Neural cell (in vitro differentiated cells): ENCODE results near the gene CDHR2. TPM values are rescaled to one million over a fixed set of nuclear protein-coding genes. Genes with fewer than 3 reads are reported as not detected.

Experiments
- H2AFZ ChIP-seq: fragments of 200-600, 300-800 bp; sonication (generic), shearing (Covaris generic); 2 replicates; pipeline ENCODE4 v1.6.0; 2014; ENCODE audit warnings: low read depth, mild to moderate bottlenecking, antibody characterized with exemption, low read length, moderate library complexity
- H3F3A ChIP-seq: fragments of 200-600 bp; shearing (Covaris generic); 2 replicates; pipeline ENCODE4 v1.6.1; 2016; ENCODE audit warnings: mild to moderate bottlenecking, moderate library complexity, mixed read lengths, antibody characterized with exemption, low read length; ENCODE audit not compliant: insufficient read depth, poor library complexity, severe bottlenecking
- H3K27ac ChIP-seq: fragments of 200-600, 300-800 bp; sonication (generic), shearing (Covaris generic); 2 replicates; pipeline ENCODE4 v1.5.1; 2014; ENCODE audit warnings: mild to moderate bottlenecking, low read length, moderate library complexity
- H3K27me3 ChIP-seq: fragments of 300-800, 200-600 bp; sonication (generic), shearing (Covaris generic); 2 replicates; pipeline ENCODE4 v1.6.0; 2014; ENCODE audit warnings: mild to moderate bottlenecking, low read depth, low read length, moderate library complexity; ENCODE audit not compliant: insufficient read depth
- H3K36me3 ChIP-seq: fragments of 300-800, 200-600 bp; sonication (generic), shearing (Covaris generic); 2 replicates; pipeline ENCODE4 v1.5.1; 2014; ENCODE audit warnings: mild to moderate bottlenecking, antibody characterized with exemption, low read length, moderate library complexity; ENCODE audit not compliant: insufficient read depth
- H3K4me2 ChIP-seq: fragments of 300-800, 200-600 bp; sonication (generic), shearing (Covaris generic); 2 replicates; pipeline ENCODE4 v1.6.0; 2014; ENCODE audit warnings: mild to moderate bottlenecking, low read length
- H3K4me3 ChIP-seq: fragments of 300-800, 200-600 bp; sonication (generic), shearing (Covaris generic); 2 replicates; pipeline ENCODE4 v1.5.1; 2014; ENCODE audit warnings: mild to moderate bottlenecking, low read length, moderate library complexity
- H3K79me2 ChIP-seq: fragments of 200-600 bp; shearing (Covaris generic); replicated peaks from 2 replicates; pipeline ENCODE4 v1.6.0; 2014; ENCODE audit warnings: mild to moderate bottlenecking, low read length, moderate library complexity; ENCODE audit not compliant: insufficient read depth
- H3K9ac ChIP-seq: fragments of 300-800, 200-600 bp; sonication (generic), shearing (Covaris generic); 2 replicates; pipeline ENCODE4 v1.6.1; 2016; ENCODE audit warnings: mild to moderate bottlenecking, low read length, mixed read lengths
- H3K9me2 ChIP-seq: fragments of 200-600 bp; shearing (Covaris generic); 2 replicates; pipeline ENCODE4 v1.6.1; 2016; ENCODE audit warnings: mild to moderate bottlenecking, low read length, mixed read lengths; ENCODE audit not compliant: insufficient read depth
- H3K9me3 ChIP-seq: fragments of 200-600, 300-800 bp; sonication (generic), shearing (Covaris generic); 2 replicates; pipeline ENCODE4 v1.6.1; 2016; ENCODE audit warnings: mild to moderate bottlenecking, mixed run types, low read length, moderate library complexity, mixed read lengths
- H4K20me1 ChIP-seq: fragments of 200-600 bp; shearing (Covaris generic); 2 replicates; pipeline ENCODE4 v1.6.1; 2016; ENCODE audit warnings: mild to moderate bottlenecking, mixed run types; ENCODE audit not compliant: insufficient read depth
- EP300 ChIP-seq: fragments of 450-650 bp; conservative IDR thresholded peaks from 2 replicates; pipeline ENCODE4 v1.6.1; 2014; ENCODE audit warnings: antibody characterized with exemption, mild to moderate bottlenecking, moderate library complexity; ENCODE audit not compliant: poor library complexity, severe bottlenecking
- EZH2 ChIP-seq: fragments of 200-600, 300-800 bp; shearing (Covaris generic), sonication (generic); IDR thresholded peaks from 2 replicates; pipeline ENCODE4 v1.6.1; 2014; ENCODE audit warnings: antibody characterized with exemption, low read length, borderline replicate concordance, mild to moderate bottlenecking; ENCODE audit not compliant: insufficient read depth, poor library complexity, severe bottlenecking
- MXI1 ChIP-seq: fragments of 450-650 bp; conservative IDR thresholded peaks from 2 replicates; pipeline ENCODE4 v1.6.1; 2014; ENCODE audit warnings: antibody characterized with exemption, mild to moderate bottlenecking; ENCODE audit not compliant: poor library complexity, severe bottlenecking
- POLR2AphosphoS5 ChIP-seq: IDR thresholded peaks from 2 replicates; pipeline ENCODE4 v1.6.1; 2012
- RAD21 ChIP-seq: fragments of 450-650 bp; conservative IDR thresholded peaks from 2 replicates; pipeline ENCODE4 v1.6.1; 2014; ENCODE audit warnings: antibody characterized with exemption, mild to moderate bottlenecking, moderate library complexity
- SMC3 ChIP-seq: fragments of 450-650 bp; conservative IDR thresholded peaks from 2 replicates; pipeline ENCODE4 v1.6.1; 2014; ENCODE audit warnings: antibody characterized with exemption, mild to moderate bottlenecking, moderate library complexity; ENCODE audit not compliant: poor library complexity
- TAF1 ChIP-seq: IDR thresholded peaks from 2 replicates; pipeline ENCODE4 v1.6.1; 2012; ENCODE audit warnings: low read depth
- polyA plus RNA-seq: library from polyadenylated mRNA; depleted of rRNA; stranded (reverse); fragments of >200 nt; gene quantifications from 2 replicates; pipeline ENCODE4 v1.2.3, GENCODE V29; 2014
- TF ChIP-seq, protein P1 (sequence below): IDR thresholded peaks from 2 replicates; pipeline ENCODE4 v1.6.1; 2012; ENCODE audit warnings: borderline replicate concordance
- TF ChIP-seq, protein P2 (sequence below): fragments of 450-650 bp; IDR thresholded peaks from 2 replicates; pipeline ENCODE4 v1.5.1; 2014; ENCODE audit warnings: antibody characterized with exemption, mild to moderate bottlenecking, moderate library complexity; ENCODE audit not compliant: poor library complexity, severe bottlenecking

CDHR2 gene
- polyA plus RNA-seq, 1 donor from 2014 or later: 1.0 TPM

DNA sequence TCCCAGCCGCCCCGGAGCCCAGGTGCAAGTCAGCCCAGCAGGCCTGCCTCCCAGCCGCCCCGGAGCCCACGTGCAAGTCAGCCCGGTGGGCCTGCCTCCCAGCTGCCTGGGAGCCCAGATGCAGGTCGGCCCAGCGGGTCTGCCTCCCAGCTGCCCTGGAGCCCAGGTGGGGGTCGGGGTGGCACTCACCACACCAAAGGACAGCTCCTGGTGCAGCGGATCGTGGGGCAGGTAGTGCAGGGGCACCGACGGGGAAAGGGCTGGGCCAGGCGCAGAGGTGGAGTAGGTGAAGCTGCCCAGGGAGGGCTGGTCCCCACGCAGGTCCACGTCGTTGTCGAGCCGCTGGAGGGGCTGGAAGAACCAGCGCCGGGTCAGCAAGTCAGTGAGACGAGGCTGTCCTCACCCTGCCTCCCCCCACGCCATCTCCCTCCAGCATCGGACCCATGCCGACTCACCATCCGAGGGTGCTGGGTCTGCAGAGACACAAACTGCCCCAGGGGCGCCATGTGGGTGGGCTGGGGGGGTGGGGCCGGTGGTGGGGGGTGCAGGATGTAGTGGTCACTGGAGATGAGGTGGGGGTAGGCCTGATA lies 18.7 kb upstream of the CDHR2 start:
- H3K36me3 ChIP-seq: no peaks in the 10 kb centered on the region
- no peaks in the 10 kb centered on the region for H3K9me2 ChIP-seq
- TF ChIP-seq POLR2AphosphoS5: no peak
- no peak for TF ChIP-seq SMC3
- TF ChIP-seq, protein P1, sequence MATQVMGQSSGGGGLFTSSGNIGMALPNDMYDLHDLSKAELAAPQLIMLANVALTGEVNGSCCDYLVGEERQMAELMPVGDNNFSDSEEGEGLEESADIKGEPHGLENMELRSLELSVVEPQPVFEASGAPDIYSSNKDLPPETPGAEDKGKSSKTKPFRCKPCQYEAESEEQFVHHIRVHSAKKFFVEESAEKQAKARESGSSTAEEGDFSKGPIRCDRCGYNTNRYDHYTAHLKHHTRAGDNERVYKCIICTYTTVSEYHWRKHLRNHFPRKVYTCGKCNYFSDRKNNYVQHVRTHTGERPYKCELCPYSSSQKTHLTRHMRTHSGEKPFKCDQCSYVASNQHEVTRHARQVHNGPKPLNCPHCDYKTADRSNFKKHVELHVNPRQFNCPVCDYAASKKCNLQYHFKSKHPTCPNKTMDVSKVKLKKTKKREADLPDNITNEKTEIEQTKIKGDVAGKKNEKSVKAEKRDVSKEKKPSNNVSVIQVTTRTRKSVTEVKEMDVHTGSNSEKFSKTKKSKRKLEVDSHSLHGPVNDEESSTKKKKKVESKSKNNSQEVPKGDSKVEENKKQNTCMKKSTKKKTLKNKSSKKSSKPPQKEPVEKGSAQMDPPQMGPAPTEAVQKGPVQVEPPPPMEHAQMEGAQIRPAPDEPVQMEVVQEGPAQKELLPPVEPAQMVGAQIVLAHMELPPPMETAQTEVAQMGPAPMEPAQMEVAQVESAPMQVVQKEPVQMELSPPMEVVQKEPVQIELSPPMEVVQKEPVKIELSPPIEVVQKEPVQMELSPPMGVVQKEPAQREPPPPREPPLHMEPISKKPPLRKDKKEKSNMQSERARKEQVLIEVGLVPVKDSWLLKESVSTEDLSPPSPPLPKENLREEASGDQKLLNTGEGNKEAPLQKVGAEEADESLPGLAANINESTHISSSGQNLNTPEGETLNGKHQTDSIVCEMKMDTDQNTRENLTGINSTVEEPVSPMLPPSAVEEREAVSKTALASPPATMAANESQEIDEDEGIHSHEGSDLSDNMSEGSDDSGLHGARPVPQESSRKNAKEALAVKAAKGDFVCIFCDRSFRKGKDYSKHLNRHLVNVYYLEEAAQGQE: no peak
- TF ChIP-seq, protein P2, sequence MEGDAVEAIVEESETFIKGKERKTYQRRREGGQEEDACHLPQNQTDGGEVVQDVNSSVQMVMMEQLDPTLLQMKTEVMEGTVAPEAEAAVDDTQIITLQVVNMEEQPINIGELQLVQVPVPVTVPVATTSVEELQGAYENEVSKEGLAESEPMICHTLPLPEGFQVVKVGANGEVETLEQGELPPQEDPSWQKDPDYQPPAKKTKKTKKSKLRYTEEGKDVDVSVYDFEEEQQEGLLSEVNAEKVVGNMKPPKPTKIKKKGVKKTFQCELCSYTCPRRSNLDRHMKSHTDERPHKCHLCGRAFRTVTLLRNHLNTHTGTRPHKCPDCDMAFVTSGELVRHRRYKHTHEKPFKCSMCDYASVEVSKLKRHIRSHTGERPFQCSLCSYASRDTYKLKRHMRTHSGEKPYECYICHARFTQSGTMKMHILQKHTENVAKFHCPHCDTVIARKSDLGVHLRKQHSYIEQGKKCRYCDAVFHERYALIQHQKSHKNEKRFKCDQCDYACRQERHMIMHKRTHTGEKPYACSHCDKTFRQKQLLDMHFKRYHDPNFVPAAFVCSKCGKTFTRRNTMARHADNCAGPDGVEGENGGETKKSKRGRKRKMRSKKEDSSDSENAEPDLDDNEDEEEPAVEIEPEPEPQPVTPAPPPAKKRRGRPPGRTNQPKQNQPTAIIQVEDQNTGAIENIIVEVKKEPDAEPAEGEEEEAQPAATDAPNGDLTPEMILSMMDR: no peak
- TF ChIP-seq RAD21: no peak
- peaks cover 28% of the 10 kb centered on the region for H4K20me1 ChIP-seq
- H3F3A ChIP-seq: no peaks in the 10 kb centered on the region
- no peaks in the 10 kb centered on the region for H3K9me3 ChIP-seq
- H3K4me3 ChIP-seq: no peak overlapping the region
- no peaks in the 10 kb centered on the region for H3K27me3 ChIP-seq
- no peak overlapping the region for H3K4me2 ChIP-seq
- no peak overlapping the region for H3K27ac ChIP-seq
- H3K9ac ChIP-seq: no peak overlapping the region
- no peak overlapping the region for H2AFZ ChIP-seq
- H3K79me2 ChIP-seq: peaks cover 38% of the 10 kb centered on the region

DNA sequence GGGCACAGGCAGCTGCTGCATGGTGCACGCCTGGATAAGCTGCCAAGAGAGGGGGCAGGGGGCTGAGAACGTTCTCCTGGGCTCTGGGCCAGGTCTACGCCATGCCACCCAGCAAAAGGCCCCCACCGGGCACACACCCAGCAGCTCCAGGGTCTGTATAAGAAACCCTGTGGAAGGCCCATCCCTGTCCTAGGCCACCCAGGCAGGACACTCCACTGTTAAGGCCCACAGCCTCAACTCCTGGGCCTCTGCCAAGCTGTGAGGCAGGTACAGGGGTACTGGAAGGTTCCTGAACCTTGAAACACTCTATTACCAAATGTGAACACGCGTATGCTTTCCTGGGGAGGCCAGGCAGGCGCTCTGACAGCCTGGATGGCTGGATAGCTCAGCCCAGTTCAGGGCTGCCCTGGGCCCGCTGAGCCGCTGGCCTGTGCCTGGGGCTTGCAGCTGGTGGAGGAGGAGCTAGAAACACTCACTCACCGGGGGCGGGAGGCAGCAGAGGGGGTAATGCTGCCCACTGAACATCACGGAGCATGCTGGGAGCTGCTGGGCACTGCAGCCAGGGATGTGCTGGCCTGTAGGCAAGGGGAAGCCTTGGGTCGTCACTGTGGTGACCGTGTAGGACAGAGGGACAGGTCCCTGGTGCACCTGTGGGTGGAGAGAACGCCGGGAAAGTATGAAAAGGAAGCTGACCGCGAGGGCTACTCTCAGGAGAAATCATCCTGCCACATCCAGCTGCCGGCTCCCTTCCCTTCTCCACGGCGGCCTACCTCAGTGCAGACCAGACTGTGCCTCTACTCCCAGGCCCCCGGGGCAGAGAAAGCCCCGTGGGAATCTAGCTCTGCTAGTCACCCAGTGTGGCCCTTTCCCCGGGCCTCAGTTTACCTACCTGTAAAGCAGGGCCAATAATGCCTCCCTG lies 17.9 kb upstream of the CDHR2 start:
- Histone ChIP-seq H2AFZ (no peak overlapping the region), H3K9me2 (no peaks in the 10 kb centered on the region), H3K9ac (no peak overlapping the region), H3K4me2 (no peak overlapping the region), H3F3A (no peaks in the 10 kb centered on the region), H3K27ac (no peak overlapping the region), H3K27me3 (no peaks in the 10 kb centered on the region), H3K36me3 (no peaks in the 10 kb centered on the region), H4K20me1 (peaks cover 28% of the 10 kb centered on the region), H3K79me2 (peaks cover 46% of the 10 kb centered on the region), H3K9me3 (no peaks in the 10 kb centered on the region), H3K4me3 (no peak overlapping the region)
- TF ChIP-seq MXI1 (no peak), EZH2 (no peak), TAF1 (no peak), RAD21 (no peak), POLR2AphosphoS5 (no peak), EP300 (no peak), SMC3 (no peak)
- TF ChIP-seq, protein P1: no peak
- TF ChIP-seq, protein P2: no peak
